GM18508 (cell line): ENCODE measurements around the gene FBXL16.

Experiments
- ATAC-seq: cut with Tn5 transposase; IDR thresholded peaks from one replicate; pipeline ENCODE4 v1.9.1; 2021; ENCODE audit warnings: moderate number of reproducible peaks; ENCODE audit not compliant: insufficient read depth, unreplicated experiment

The FBXL16 gene

GRCh38 chr16:648071-648780 is 57.4 kb downstream of the FBXL16 start:
- ATAC-seq = no peak

- no peak for ATAC-seq
Measured at GRCh38 chr16:647173-647902, 58.3 kb downstream of the FBXL16 start.

- no peak for ATAC-seq
Measured at GRCh38 chr16:646679-647172, 58.9 kb downstream of the FBXL16 start.

- ATAC-seq = no peak
Measured at GRCh38 chr16:645852-646678, 59.5 kb downstream of the FBXL16 start.

- ATAC-seq = no peak
Measured at GRCh38 chr16:644556-644955, 61.0 kb downstream of the FBXL16 start.

GRCh38 chr16:643050-643368 is 62.6 kb downstream of the FBXL16 start:
- no peak for ATAC-seq
